ENCODE measurements around the gene NHSL2.

GRCh38 chrX:72038016-72038415, 127.4 kb downstream of the NHSL2 start:
- TF ChIP-seq CTCF (IDR thresholded peaks at IDR 0.05) (no peak), ZFX (IDR thresholded peaks at IDR 0.05; ENCODE audit: borderline replicate concordance) (no peak)

Measured in 22Rv1 (cell line).